OCI-LY7 (cell line): ENCODE data around the gene CHCHD4.

Source experiments
- CTCF ChIP-seq: fragments of 200-600 bp; sonication (generic); conservative IDR thresholded peaks from 2 replicates; pipeline ENCODE4 v1.5.1; 2014; ENCODE audit warnings: mild to moderate bottlenecking, antibody characterized with exemption, low read length, moderate library complexity, mixed read lengths
- EZH2phosphoT487 ChIP-seq: fragments of 200-600 bp; sonication (generic); IDR thresholded peaks from 2 replicates; pipeline ENCODE4 v1.6.1; 2018; ENCODE audit warnings: low read depth, borderline replicate concordance, mild to moderate bottlenecking, mixed run types, antibody characterized with exemption, low read length, moderate library complexity, mixed read lengths

- TF ChIP-seq CTCF = no peak
- no peak for TF ChIP-seq EZH2phosphoT487
Measured at GRCh38 chr3:14156843-14157561, 32.3 kb upstream of the CHCHD4 start.
